NCI-H2171 (cell line): Measurements from ENCODE around the gene CHST15.
"Not testable (repeated sequence)": the region's sequence is repeated elsewhere in the genome, so short reads cannot be mapped to it uniquely, and the experiment has no call there.

ENCODE experiments used
- DNase-seq: peaks from one replicate; lab custom pipeline; 2025; lab: John Stamatoyannopoulos, UW

CHST15 gene

DNA sequence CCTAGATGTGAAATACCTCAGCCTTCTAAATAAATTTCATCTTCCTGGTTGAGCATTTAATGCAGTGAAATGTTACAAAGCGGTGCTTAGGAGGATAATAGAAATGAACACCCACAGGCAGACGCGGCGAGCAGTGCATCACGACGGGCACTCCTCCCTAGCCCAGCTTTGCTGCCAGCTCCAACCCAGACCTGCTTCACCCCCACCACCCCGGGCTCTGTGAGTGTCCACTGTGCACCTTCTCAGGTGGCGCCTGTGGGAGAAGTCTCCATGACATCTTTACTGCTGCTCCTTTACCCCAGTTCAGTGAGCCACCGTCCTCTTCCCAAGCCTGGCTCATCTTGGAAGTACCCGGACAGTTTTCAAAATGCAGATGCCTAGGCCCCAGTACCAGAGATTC lies 5.2 kb upstream of the CHST15 start:
- no peak for DNase-seq

DNA sequence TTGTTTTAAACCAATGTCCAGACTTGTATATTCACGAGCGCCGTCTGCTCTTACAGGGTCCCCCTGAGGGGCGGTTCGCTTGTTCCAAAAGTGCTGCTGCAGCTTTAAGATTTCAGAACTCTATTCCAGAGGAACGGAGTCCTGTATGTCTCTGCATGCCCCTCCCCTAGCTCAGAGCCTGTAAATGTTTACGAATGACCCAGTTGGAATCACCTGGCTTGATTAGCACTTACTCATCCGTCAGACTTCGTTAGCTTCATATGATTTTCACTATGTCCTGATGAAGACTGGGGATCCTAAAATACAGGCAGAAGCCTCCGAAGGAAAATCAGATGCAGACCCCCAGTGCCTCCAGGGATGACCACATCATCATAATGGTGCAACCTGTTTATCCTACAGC lies 4.5 kb upstream of the CHST15 start:
- no peak for DNase-seq

DNA sequence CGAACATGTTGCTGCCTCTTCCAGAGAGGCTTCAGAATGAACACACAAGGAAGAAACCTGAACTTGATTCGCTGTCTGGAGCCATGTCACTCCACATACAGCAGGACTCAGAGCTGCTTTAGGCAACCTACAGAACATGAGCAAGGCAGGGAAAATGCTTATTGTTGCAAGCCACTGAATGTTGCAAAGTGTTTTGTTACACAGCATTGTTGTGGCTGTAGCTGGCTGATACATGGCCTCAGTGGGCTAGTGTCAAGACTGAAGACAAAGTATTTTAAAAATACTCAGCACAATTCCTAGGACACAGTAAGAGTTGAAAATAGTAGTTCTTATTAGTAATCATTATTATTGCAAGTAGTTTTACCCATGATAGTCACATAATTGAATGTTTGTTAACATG lies 3.1 kb upstream of the CHST15 start:
- DNase-seq, result no peak

DNA sequence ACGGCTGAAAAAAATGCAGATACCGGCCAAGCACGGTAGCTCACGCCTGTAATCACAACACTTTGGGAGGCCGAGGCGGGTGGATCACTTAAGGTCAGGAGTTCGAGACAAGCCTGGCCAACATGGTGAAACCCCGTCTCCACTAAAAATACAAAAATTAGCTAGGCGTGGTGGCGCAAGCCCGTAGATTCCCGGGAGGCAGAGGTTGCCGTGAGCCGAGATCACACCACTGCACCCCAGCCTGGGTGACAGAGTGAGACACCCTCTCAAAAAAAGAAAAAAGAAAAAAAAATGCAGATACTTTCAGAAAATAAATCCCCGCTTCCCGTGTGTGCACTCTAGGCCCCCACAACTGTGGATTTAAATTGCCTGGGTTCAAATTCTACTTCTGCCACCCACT lies 2.4 kb upstream of the CHST15 start:
- not testable (repeated sequence) for DNase-seq

DNA sequence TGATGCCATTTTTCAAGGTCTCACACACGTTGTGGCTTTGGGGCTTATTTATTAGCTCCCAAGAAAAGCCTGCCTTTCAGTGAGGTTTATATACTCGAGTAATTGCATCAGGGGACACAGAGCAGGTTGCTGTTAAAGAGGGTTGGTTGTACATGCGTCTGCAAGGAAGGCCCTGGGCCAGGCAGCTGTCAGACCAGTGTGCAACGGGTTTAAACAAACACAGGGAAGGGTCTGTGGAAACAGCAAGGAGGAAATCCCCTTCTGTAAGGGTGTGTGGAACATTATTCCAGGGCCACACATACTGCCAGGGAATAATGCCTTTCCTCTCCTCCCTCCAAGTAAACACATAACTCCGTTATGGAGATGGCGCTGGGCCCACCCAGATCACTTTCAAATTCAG lies 1.7 kb upstream of the CHST15 start:
- DNase-seq, result no peak

DNA sequence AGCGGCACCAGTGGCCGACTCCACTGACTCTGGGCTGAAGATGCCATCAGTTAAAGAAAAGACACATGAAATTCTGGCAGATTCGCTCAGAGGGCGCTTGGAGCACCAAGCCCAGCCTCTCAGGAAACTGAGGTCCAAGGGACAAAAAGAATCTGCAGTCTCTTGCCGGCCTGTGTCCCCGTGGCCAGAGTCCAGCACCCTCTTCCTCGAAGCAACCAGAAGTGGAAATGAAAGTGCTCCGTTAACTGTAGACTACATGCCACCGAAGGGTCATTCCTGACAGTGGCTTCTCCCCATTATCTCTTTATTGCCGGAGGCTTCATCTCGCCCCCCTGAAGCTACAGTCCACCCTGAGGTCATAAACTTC lies 1.0 kb upstream of the CHST15 start:
- DNase-seq, result no peak

DNA sequence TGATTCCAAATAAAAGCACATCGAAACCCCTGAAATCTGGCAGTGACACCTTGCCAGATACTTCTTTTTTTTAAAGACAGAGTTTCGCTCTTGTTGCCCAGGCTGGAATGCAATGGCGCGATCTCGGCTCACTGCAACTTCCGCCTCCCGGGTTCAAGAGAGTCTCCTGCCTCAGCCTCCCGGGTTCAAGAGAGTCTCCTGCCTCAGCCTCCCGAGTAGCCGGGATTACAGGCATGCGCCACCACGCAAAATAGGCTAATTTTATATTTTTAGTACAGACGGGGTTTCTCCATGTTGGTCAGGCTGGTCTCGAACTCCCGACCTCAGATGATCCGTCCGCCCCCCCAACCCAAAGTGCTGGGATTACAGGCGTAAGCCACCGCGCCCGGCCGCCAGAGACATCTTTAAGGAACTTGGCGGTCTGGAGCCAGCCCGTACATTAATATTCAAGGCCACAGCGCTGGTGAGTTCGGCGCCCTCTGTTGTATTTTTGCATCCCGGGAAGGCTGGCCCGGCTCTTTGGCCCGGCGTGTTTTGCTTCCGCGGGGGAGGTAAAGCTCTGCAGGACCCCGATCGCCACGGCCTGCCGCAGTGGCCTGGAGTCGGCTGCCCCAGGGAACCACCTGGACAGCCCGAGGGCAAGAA lies 498 bp upstream of the CHST15 start:
- DNase-seq, result not testable (repeated sequence)

DNA sequence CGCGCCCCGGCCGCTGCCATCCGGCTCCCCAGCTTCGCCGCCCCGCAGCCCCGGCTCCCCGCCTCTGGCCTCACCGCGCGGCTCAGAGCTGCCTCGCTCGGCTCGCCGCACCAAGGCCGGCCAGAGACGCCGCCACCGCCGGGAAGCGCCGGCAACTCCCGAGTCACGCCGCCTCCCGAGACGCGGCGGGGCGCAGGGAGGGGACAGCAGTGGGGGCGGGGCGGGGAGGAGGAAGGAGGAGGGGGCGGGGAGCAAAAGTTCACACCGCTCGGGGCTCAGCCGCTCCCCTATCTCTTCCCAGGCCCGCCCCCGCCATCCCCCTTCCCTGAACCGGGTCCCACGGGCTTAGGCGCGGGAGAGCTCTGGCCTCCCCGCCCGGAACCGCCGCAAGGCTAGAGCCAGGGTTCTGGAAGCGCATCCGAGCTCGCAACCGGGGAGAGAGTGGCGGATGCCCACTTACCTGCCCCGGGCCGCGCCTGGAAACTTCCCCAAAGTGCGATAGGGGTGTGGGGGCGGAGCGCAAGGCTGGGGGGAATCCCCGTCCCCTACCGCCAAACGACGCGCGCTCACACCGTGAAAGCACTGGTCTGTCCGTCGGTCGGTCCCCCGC lies 1.0 kb downstream of the CHST15 start:
- no peak for DNase-seq

DNA sequence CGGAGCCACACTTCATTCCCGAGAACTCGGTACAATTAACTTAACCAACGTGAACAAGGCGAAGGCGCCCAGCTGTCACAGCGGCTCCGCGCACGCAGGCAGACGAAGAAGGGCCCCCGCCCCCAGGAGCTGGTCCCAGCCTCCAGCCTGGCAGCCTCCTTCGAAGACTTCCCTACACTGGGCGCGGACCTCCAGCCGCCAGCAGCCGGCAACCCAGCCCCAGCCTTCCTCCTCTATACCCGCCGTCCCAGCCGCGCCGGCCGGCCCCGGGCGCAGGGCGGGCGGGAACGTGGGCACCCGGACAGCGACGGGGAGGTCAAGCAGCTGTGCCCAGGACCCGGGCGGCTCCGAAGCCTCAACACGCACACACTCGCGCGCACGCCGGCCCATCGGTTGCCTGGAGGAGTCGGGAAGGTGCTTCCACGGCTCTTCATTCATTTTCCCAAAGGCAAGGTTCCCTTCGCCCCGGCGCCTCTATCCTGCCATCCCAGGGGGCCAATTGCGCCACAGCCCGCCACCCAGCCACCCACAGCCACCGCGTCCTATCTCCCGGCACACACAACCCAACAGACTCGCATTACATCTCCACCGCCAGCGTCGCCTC lies 1.6 kb downstream of the CHST15 start:
- no peak for DNase-seq

DNA sequence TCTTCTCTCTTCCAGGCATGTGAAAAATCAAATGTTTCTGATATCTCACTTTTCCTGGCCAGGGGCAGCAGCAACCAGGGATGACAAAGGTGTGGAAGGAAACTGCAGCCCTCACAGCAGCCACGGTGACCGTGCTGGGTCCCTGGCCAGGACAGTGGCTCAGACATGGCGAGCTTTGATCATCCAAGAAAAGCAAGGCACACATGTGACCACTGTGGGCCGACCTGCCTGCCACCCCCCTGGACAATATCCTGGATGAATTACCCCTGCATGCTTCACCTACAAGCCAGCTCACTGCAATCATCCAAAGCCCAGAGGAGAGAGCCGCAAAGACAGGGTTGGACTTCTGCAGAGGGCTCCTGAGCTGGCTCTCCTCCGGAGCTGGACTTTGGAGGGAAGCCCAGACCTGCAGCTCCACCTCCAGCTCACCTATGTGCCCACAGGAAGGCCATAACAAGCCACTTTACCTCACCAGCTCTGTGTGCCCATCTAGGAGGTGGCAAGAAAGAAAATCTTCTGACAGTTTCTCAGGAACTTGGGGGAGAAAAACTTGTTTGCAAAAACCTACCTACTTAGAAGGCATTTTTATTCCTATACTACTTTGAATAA lies 2.7 kb downstream of the CHST15 start:
- DNase-seq, result no peak

DNA sequence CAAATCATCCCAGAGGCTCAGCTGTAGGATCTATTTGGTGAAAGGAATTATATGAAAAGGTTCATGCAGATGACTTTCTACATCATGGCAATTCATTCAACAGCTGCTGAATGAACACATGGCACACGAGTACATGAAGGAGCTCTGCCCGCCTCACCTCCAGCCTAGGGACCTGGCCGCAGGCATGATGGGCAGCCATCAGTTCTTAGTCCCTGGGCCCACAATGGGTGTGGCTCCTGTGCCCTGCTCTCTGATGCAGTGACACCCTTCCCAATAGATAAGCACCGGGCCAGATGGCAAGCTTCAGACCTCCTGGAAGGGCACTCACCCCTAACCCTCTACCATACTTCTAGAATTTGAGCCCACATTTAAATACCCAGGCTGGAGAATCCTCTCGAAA lies 3.5 kb downstream of the CHST15 start:
- DNase-seq, result no peak

DNA sequence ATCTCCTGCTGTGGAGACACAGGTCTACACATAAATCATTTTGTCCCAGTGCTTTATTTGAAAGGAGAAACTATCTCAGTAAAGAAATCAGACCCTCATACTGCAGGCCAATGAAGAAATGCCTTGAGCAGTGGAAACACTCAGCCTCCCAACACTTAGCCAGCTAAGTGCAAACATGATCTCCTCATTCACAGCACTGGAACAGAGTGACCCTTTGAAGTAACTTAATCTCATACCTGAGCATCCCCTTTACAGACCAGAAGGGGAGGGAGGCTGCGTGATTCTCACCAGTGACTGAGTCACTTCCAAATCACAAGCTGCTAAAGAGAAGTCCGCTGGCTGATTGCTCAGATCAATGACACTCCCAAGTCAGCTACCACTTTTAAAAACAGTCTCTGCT lies 4.5 kb downstream of the CHST15 start:
- no peak for DNase-seq

DNA sequence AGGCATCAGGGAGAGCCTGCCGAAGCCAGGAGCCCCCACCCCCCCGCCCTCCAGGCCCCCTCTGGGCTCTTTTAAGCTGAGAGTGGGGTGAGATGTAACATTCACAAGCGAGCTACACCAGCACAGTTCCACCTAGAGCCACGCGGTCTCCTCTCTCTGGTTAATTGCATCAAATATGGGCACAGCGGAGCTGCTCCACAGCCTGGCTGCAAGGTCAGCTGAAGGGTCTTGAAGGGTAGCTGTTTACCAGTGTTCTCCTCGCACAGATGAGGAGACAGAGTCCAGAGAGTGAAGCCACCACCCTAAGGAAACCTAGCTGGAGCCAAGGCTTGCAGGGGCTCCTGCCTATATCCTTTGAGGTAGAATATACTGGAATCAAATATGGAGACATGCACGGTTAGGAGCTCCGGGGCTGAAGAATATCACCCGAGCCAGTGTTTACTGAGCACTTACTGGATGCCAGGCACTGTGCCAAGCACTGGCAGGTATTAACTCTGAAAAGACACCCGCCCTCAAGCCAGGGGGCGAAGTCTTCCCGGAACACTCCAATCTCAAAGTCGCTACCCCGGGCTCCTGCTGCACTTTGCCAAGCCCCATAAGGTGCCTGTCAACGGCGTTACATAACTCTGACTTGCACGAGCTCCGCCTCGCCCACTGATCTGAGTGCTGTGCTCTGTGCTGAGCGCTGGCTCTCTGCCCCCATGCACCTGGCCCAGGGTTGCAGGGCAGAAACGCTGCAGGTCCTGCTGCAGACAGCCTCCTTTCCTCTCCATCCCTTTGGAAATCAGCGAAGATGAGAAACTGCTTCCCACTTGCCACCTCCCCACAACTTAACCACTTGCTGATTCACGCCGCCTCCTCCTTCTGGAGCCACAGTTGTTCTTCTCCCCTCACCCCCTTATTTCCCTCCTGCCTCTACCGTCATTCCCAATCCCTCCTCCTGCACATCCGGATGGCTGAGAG lies 5.4 kb downstream of the CHST15 start:
- DNase-seq, result no peak

DNA sequence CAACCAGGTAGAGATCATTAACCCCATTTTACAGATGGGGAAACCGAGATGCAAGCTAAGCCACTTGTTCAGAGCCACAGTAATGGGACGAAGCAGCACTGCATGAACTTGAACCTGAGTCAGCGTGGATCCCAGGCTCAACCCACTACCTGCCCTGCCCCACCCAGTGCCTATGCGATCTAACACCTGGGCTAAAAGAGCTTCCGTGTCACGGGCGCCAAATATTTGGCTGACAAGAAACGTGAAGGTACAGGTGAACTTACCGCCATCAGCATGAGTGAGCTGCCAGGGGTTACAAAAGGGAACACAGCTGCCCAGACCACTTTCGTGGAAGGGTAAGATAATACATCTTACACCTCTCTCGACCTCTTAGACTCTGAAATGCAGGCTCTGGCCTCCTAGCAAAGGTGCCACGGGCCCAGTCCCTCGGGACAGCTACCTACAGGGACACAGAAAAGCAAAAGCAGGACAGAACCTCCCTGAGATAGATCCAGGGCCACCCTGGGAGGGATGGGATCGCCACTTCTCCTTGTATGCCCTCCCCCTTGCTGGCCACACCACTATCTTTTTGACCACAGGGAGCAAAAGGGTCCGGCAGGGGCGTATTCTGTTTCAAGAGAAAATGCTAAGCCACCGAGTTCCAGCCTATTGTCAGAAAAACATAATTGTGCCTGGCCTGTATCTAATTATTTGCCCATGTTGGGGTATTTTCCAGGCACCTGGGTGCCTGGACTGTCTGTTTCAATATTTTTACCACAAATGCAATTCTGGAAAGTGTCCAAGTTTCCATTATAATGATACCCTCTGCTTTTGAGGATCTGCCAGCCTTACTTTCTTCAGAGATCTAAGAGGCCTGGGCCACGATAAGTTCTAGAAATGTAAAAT lies 6.4 kb downstream of the CHST15 start:
- no peak for DNase-seq

DNA sequence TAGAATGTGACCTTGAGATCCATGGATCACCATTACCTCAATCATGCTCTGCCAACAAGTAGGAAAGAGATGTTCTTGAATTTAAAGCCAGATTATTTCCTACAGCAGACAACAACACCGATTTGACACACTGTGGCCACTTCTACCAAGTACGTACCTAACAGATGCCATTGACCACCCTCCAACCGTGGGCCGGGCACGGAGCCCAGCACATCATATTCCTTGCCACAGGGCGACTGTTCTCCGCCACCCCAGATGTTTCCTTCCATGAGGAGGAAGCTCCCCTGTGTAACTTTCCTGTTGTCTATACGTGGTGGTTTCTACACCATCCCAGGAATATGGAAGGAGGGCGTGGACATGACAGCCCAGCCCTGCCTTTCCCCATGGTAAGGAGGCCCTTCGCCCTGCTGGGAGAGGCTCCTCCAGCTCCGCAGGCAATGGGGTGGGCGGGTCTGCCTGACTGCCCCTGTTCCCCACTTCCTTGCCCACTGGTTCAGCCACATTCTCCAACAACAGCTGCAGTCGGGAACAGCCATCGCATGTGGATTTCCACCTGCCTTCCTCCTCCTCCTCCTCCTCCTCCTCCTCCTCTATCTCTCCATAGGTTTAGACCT lies 7.2 kb downstream of the CHST15 start:
- no peak for DNase-seq

DNA sequence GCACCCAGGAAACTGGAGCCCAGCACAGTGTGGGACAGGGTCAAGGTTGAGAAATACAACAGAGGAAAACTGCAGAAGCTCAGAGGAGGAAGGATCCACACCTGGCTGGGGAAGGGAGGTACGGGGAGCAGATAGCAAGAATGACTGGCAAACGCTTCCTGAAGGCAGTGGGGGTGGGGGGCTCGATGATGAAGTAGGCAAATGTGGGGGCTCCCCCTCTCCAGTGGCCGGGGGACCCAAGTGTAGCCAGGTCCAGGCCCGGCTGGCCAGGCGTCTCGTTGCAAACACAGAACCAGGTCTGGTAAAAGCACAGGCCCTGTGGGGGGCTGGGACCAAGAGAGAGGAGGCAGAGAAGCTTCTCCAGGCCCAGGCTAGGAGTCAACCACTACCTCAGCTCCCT lies 7.7 kb downstream of the CHST15 start:
- no peak for DNase-seq

DNA sequence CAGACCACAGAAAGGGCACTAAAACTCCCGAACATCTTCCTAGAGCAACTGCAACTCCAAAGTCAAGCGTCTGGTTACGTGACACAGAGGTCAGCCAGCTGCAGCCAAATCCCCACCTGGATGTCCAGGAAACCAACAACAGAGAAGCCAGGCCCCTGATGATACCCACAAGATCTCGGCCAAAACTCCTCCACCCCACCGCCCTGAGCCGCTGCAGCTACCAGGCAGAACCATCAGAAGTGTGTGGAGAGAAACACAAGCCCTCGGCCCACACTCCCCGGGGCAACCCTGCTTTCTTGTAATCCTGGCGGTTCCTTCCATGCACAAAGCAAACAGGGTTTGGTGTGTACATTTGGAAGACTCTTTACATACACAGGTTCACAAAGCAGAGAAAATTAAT lies 8.7 kb downstream of the CHST15 start:
- no peak for DNase-seq

DNA sequence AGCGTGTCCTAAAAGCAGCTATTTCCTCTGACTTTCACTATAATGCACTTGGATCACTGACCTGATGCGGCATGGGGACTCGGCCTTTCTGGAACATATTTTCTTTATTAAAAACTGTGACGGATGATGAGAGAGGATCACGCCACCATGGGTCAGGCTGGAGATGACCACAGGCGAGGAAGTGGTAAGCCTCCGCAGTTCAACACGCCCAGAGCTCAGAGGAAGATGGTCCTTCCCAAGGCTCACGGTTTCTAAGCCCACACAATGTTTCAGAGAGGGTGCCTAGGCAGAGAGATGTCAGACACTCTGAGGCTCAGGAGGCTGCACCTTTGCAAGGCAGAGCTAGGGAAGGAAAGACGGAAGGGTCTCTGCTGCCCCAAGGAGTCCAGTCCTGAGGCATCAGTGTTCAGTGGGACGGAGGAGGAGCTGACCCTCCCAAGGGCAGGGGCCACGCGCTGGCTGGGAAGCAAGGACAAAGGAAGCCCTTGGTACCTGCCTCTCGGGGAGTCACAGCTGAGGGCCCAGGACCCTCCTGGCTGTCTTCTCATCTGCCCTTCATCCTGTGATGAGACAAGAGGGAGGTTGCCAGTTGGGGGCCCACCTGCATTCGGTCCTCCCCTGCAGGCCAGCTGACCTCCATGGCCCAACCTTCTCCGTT lies 9.5 kb downstream of the CHST15 start:
- DNase-seq, result no peak

DNA sequence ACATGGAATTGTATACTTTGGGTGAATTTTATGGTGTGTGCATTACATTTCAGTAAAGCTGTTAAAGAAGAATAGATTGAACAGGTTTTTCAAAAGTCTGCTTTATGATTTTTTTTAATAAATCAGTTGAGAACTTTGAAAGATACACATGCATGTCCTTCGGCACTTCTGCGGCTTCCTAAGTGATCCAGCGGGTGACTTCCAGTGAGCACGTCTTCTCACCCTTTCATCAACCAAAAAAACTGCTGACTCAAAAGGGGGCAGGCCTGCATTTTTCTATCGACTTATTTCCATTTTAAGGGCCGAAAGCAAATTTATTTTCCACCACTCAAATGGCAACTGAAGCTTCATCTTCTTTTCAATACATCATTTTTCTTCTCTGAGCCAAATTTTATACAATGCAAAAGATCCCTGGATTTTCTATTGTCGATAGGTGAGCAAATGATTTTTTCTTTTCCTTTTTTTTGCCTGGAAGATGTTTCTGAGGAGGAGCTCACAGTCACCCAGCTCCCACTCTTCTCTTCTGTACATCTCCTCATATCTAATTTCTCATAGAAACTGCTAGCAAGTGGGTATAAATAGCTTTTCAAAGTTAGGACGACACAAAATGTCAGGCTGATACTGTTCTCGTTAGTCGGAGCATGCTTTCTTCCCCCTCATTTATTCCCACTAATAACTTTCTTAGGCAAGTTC lies 10.2 kb downstream of the CHST15 start:
- no peak for DNase-seq

DNA sequence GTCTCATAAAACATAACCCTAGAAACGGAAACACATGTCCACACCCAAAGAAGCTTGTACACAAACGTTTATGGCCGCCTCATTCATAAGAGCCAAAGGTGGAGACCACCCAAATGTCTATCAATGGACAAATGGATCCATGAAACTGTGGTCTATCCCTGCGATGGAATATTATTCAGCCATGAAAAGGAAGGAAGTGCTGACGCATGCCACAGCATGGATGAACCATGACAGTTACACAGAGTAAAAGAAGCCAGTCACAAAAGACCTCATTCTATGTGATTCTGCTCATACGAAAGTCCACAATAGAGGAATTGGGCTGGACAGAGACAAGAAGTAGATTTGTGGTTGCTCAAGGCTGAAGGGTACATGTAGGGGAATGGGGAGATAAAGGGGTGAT lies 10.8 kb downstream of the CHST15 start:
- DNase-seq, result no peak
